Activated naive CD8-positive, alpha-beta T cell treated with anti-CD3 and anti-CD28 coated beads, Interleukin-2, amount 10 ng/mL, durations not matched to agents 7 days and 5 days (primary cell): ENCODE results near the gene DLAT. TPM values are rescaled to one million over a fixed set of nuclear protein-coding genes. Genes with fewer than 3 reads are reported as not detected.
"Not testable (repeated sequence)": the region's sequence is repeated elsewhere in the genome, so short reads cannot be mapped to it uniquely, and the experiment has no call there.

Experiments used
- ATAC-seq: fragments of 150-1000 bp; cut with Tn5 transposase; one replicate; pipeline ENCODE4 v1.10.0; 2021; ENCODE audit warnings: low read depth, moderate library complexity
- POLR2A ChIA-PET: fragments of 350-600 bp; sonication (Branson Sonifier 250); formaldehyde crosslinking; loops from one replicate; lab custom pipeline; 2021; ENCODE audit warnings: antibody characterized with exemption; lab: Charles Lee
- DNase-seq: peaks from one replicate; pipeline ENCODE4 v3.0.0; 2021
- H3K27ac Mint-ChIP-seq: one replicate; pipeline ENCODE4 v1.8.0; 2022; ENCODE audit warnings: mild to moderate bottlenecking, mixed read lengths
- H3K27me3 Mint-ChIP-seq: one replicate; pipeline ENCODE4 v1.8.0; 2022; ENCODE audit warnings: mild to moderate bottlenecking, moderate library complexity, mixed read lengths
- H3K36me3 Mint-ChIP-seq: one replicate; pipeline ENCODE4 v1.8.0; 2021; ENCODE audit warnings: mild to moderate bottlenecking, mixed read lengths
- H3K4me1 Mint-ChIP-seq: one replicate; pipeline ENCODE4 v1.8.0; 2021; ENCODE audit warnings: mixed read lengths
- H3K4me3 Mint-ChIP-seq: one replicate; pipeline ENCODE4 v1.8.0; 2022; ENCODE audit warnings: mild to moderate bottlenecking, moderate library complexity, mixed read lengths
- H3K9me3 Mint-ChIP-seq: one replicate; pipeline ENCODE4 v1.8.0; 2021; ENCODE audit warnings: mixed read lengths
- total RNA-seq, 2 experiments: library from RNA; stranded (reverse); gene quantifications; one replicate each; pipeline ENCODE4 v1.2.3, GENCODE V29; 2021

DLAT gene
- total RNA-seq, 2 experiments from 2014 or later = 26.0 to 28.5 TPM

- DNase-seq (peak; percentile 94), ATAC-seq (peak; percentile 87)
- POLR2A ChIA-PET = interaction anchor here (0.5 to 2.0 kb wide), 9 partner anchors 9 to 216 kb away, joined by 3 to 8 read pairs (median 4); partner anchors contain the start of genes ALG9, NKAPD1, PIH1D2 and PTS
- no peaks in the 10 kb centered on the region for H3K27me3 Mint-ChIP-seq
- H3K27ac Mint-ChIP-seq = peak within 1 kb of the TSS; percentile 91
- H3K9me3 Mint-ChIP-seq = no peaks in the 10 kb centered on the region
- H3K4me1 Mint-ChIP-seq = peaks cover 46% of the 10 kb centered on the region
- peak within 1 kb of the TSS; percentile 97 for H3K4me3 Mint-ChIP-seq
- peaks cover 49% of the 10 kb centered on the region for H3K36me3 Mint-ChIP-seq
These were observed 61.4 kb downstream of the DLAT start, which contains the start of the genes SDHD and TIMM8B for GRCh38 chr11:112086422-112087191. Gene SDHD (plus strand): TSS chr11:112086873. CDS start chr11:112086908, 35 bp downstream. Gene TIMM8B (minus strand): TSS chr11:112086756. CDS start chr11:112086723, 33 bp downstream.

GRCh38 chr11:112087212-112087611, 62.0 kb downstream of the DLAT start:
- ATAC-seq = no peak

GRCh38 chr11:112095302-112095701, 70.1 kb downstream of the DLAT start:
- not testable (repeated sequence) for H3K27ac Mint-ChIP-seq

More at GRCh38 chr11:112087212-112087611, 62.0 kb downstream of the DLAT start:
- Mint-ChIP-seq H3K4me3 (peak overlapping the region; percentile 97), H3K27me3 (no peaks in the 10 kb centered on the region), H3K27ac (peak overlapping the region; percentile 91), H3K36me3 (peaks cover 52% of the 10 kb centered on the region), H3K9me3 (no peaks in the 10 kb centered on the region), H3K4me1 (peaks cover 44% of the 10 kb centered on the region)
- POLR2A ChIA-PET = interaction anchor here (0.5 to 2.0 kb wide), 7 partner anchors 10 to 216 kb away, joined by 3 to 8 read pairs (median 4); partner anchors contain the start of genes ALG9, NKAPD1 and PIH1D2
- no peak for DNase-seq

GRCh38 chr11:112096194-112096593, 71.0 kb downstream of the DLAT start:
- Mint-ChIP-seq H3K27me3 (no peaks in the 10 kb centered on the region), H3K4me3 (no peak overlapping the region), H3K27ac (no peak overlapping the region), H3K36me3 (peaks cover 26% of the 10 kb centered on the region), H3K9me3 (no peaks in the 10 kb centered on the region), H3K4me1 (peaks cover 4% of the 10 kb centered on the region)
- DNase-seq = no peak
- no peak for ATAC-seq
- POLR2A ChIA-PET = no interaction called here

More at GRCh38 chr11:112095302-112095701, 70.1 kb downstream of the DLAT start:
- H3K36me3 Mint-ChIP-seq = peaks cover 31% of the 10 kb centered on the region
- H3K4me1 Mint-ChIP-seq, H3K27me3 Mint-ChIP-seq, ATAC-seq, DNase-seq, POLR2A ChIA-PET, H3K9me3 Mint-ChIP-seq, H3K4me3 Mint-ChIP-seq: not testable (repeated sequence)

GRCh38 chr11:112097734-112098528, 72.7 kb downstream of the DLAT start:
- POLR2A ChIA-PET = interaction anchor here (1.2 kb wide), 1 partner anchor 11 kb away, joined by 4 read pairs; no protein-coding TSS in a partner anchor
- Mint-ChIP-seq H3K9me3 (no peaks in the 10 kb centered on the region), H3K27ac (no peak overlapping the region), H3K4me1 (no peaks in the 10 kb centered on the region), H3K36me3 (peaks cover 14% of the 10 kb centered on the region), H3K27me3 (no peaks in the 10 kb centered on the region), H3K4me3 (no peak overlapping the region)
- DNase-seq (no peak), ATAC-seq (no peak)

- Mint-ChIP-seq H3K36me3 (peaks cover 10% of the 10 kb centered on the region), H3K27ac (no peak overlapping the region), H3K4me3 (no peak overlapping the region), H3K4me1 (no peaks in the 10 kb centered on the region), H3K27me3 (no peaks in the 10 kb centered on the region), H3K9me3 (no peaks in the 10 kb centered on the region)
- POLR2A ChIA-PET = no interaction called here
- ATAC-seq = no peak
- no peak for DNase-seq
These were observed 75.3 kb downstream of the DLAT start for GRCh38 chr11:112100462-112100861.

- DNase-seq (no peak), ATAC-seq (no peak)
- H3K4me3 Mint-ChIP-seq = no peak overlapping the region
- H3K9me3 Mint-ChIP-seq = no peaks in the 10 kb centered on the region
- no peak overlapping the region for H3K27ac Mint-ChIP-seq
- no peaks in the 10 kb centered on the region for H3K36me3 Mint-ChIP-seq
- no peaks in the 10 kb centered on the region for H3K27me3 Mint-ChIP-seq
- POLR2A ChIA-PET = no interaction called here
- H3K4me1 Mint-ChIP-seq = no peaks in the 10 kb centered on the region
These were observed 78.2 kb downstream of the DLAT start for GRCh38 chr11:112103446-112103845.

- Mint-ChIP-seq H3K36me3 (no peaks in the 10 kb centered on the region), H3K9me3 (no peaks in the 10 kb centered on the region), H3K27me3 (no peaks in the 10 kb centered on the region), H3K4me3 (no peak overlapping the region), H3K4me1 (no peaks in the 10 kb centered on the region), H3K27ac (no peak overlapping the region)
- no peak for ATAC-seq
- POLR2A ChIA-PET = no interaction called here
- no peak for DNase-seq
These were observed 80.9 kb downstream of the DLAT start for GRCh38 chr11:112106070-112106469.

Other genes with a start within 250 kb of the DLAT start
- gene ALG9, start 153.8 kb upstream of the DLAT start, total RNA-seq = 10 to 100 TPM; 26.8 to 28.8 TPM
- gene FDXACB1, start 146.2 kb upstream of the DLAT start, total RNA-seq = 1 to 10 TPM; 3.4 to 3.5 TPM
- gene CFAP68, start 145.9 kb upstream of the DLAT start, total RNA-seq = 10 to 100 TPM; 20.4 to 22.9 TPM
- not detected for gene CRYAB, start 113.6 kb upstream of the DLAT start, total RNA-seq
- gene HSPB2, start 112.7 kb upstream of the DLAT start, total RNA-seq = under 1 TPM in 1 of 2 experiments, not detected in 1; 0.23 TPM
- not detected for gene C11orf52, start 106.5 kb upstream of the DLAT start, total RNA-seq
- gene DIXDC1, start 88.1 kb upstream of the DLAT start, total RNA-seq = 1 to 10 TPM; 2.5 to 3.2 TPM
- gene PIH1D2, start 48.6 kb downstream of the DLAT start, total RNA-seq = under 1 TPM in 1 of 2 experiments, not detected in 1; 0.50 TPM
- gene NKAPD1, start 48.9 kb downstream of the DLAT start, total RNA-seq = 10 to 100 TPM; 21.5 to 22.7 TPM
- 10 to 100 TPM; 36.8 to 39.3 TPM for gene TIMM8B, start 61.3 kb downstream of the DLAT start, total RNA-seq
- gene SDHD, start 61.5 kb downstream of the DLAT start, total RNA-seq = 10 to 100 TPM; 87.2 to 93.8 TPM
- under 1 TPM; 0.45 to 0.75 TPM for gene IL18, start 138.7 kb downstream of the DLAT start, total RNA-seq
- under 1 TPM in 1 of 2 experiments, not detected in 1; 0.40 TPM for gene TEX12, start 142.0 kb downstream of the DLAT start, total RNA-seq
- 1 to 10 TPM; 1.5 to 2.4 TPM for gene BCO2, start 150.1 kb downstream of the DLAT start, total RNA-seq
- gene PTS, start 201.0 kb downstream of the DLAT start, total RNA-seq = 10 to 100 TPM; 20.9 to 24.2 TPM
- gene PLET1, start 235.5 kb downstream of the DLAT start, total RNA-seq = not detected